Heart right ventricle (tissue), 16 donors: ENCODE results near the gene INPP5A. TPM values are rescaled to one million over a fixed set of nuclear protein-coding genes. Genes with fewer than 3 reads are reported as not detected.

Source experiments
- ATAC-seq, 8 donors: fragments of 200-7000 bp; cut with Tn5 transposase; one replicate each; pipeline ENCODE4 v1.9.1; 2020; ENCODE audit warnings: mild to moderate bottlenecking in 8 of 8, moderate library complexity in 8 of 8, moderate number of reproducible peaks in 1 of 8
- DNase-seq, 2 donors: peaks; one replicate each; pipeline ENCODE4 v3.0.0-alpha.2; 2020
- H3K27ac ChIP-seq, 10 donors: fragments of 200-600 bp; sonication (generic) in 2 of 10; one replicate each; pipeline versions ENCODE4 v1.5.0 to v1.8.0; 2020 to 2022; ENCODE audit warnings: mild to moderate bottlenecking in 3 of 10
- H3K27me3 ChIP-seq, 7 donors: fragments of 200-600 bp; one replicate each; pipeline ENCODE4 v1.8.0; 2021 to 2022; ENCODE audit warnings: mild to moderate bottlenecking in 2 of 7
- H3K36me3 ChIP-seq, 9 donors: fragments of 200-600 bp; sonication (generic) in 1 of 9; one replicate each; pipeline versions ENCODE4 v1.5.0 to v1.8.0; 2020 to 2022; ENCODE audit warnings: mild to moderate bottlenecking in 2 of 9
- H3K4me1 ChIP-seq, 9 donors: fragments of 200-600 bp; sonication (generic) in 1 of 9; one replicate each; pipeline versions ENCODE4 v1.5.0 to v1.8.0; 2020 to 2022; ENCODE audit warnings: mild to moderate bottlenecking in 4 of 9
- H3K4me3 ChIP-seq, 10 donors: fragments of 200-600 bp; sonication (generic) in 2 of 10; one replicate each; pipeline versions ENCODE4 v1.5.0 to v1.8.0; 2020 to 2022; ENCODE audit warnings: mild to moderate bottlenecking in 7 of 10, moderate library complexity in 2 of 10
- H3K9me3 ChIP-seq, 11 donors: fragments of 200-600 bp in 10 of 11; sonication (generic) in 2 of 11; one replicate each; pipeline versions ENCODE4 v1.5.0 to v1.8.0; 2013 to 2022; ENCODE audit warnings: mild to moderate bottlenecking in 2 of 11, control low read depth in 1 of 11, moderate library complexity in 1 of 11
- CTCF ChIP-seq, 9 donors: fragments of 200-600 bp; sonication (generic) in 2 of 9; IDR thresholded peaks; one replicate each; pipeline versions ENCODE4 v1.5.0 to v1.8.0; 2021 to 2022; ENCODE audit warnings: antibody characterized with exemption in 9 of 9, mild to moderate bottlenecking in 5 of 9, moderate library complexity in 1 of 9
- WGBS, 2 donors: extraction: QIAGEN DNeasy Blood & Tissue Kit; methylation state at CpG; one replicate each; pipeline ENCODE4 v1.1.7; 2013; ENCODE audit warnings: inconsistent platforms in 1 of 2; 5-methylcytosine and 5-hydroxymethylcytosine counted together
- intact Hi-C, 10 donors: fragments of 100-400 bp; cut with DNase I; formaldehyde crosslinking; loops; one replicate each; pipeline versions ENCODE4 v1.11.1 to v1.14.2; 2022
- polyA plus RNA-seq, 2 donors: library from polyadenylated mRNA; stranded (reverse); fragments of 200-250 nt; gene quantifications; one replicate each; pipeline ENCODE4 v1.2.3, GENCODE V29; 2013
- total RNA-seq, 10 donors: library from RNA; stranded (reverse); fragmentation: NEBNext Ultra II Directional in 3 of 10; extraction: Animal tissue kit (Norgen Biotek cat#: 25700) in 3 of 10; gene quantifications; one replicate each; pipeline versions ENCODE4 v1.2.1 to v1.2.4, GENCODE V29; 2021 to 2023
- donor health status: Arrhythmogenic right ventricular cardiomyopathy.
- donor health status: ischemic (EF 13 %, LVEDD 7.1; RV severe dilation, severe dysfunction).
- donor health status: healthy with polysubstance abuse.
- donor health status: DM: no; HTN: yes; CAD: no.
- donor health status: DM: no; HTN: no; CAD: no.
- donor health status: ischemic (EF 25% LVEDD 6.9; RV normal size, moderate dysfunction).
- donor health status: ischemic (EF 25% LVEDD 5.7; RV mildly dilated, moderate dysfunction).
- donor health status: healthy.
- donor health status: DM: yes; HTN: yes; CAD: no.
- donor health status: Ischemic cardiomyopathy.
- donor health status: ischemic (EF 35%, LVEDD 5.7; RV mildly dilated, moderate dysfunction).
- donor health status: nonischemic (EF 11% LVEDD 7.7; RV severe dilation, severe dysfunction).
- donor health status: DM: yes; HTN: yes; CAD: no.
- donor health status: PGD.
- donor health status: ischemic (EF 29% LVEDD 5.4; RV normal size, mild dysfunction).
- donor health status: nonischemic (EF 23%, LVEDD 6.1; RV moderate dilation, normal function).

The INPP5A gene
- total and polyA plus RNA-seq, 12 donors, result 30.4 to 122 (median 106) TPM

- 98 to 99% methylated on average over 27 of the region's 27 CpGs for WGBS, 2 donors
- ATAC-seq, result no peak
- no peak overlapping the region for H3K4me3 ChIP-seq
- no peak for DNase-seq
- no peaks in the 10 kb centered on the region for H3K4me1 ChIP-seq
- intact Hi-C loops, result no loop called here
- H3K27me3 ChIP-seq, result no peaks in the 10 kb centered on the region
- no peak for TF ChIP-seq CTCF (IDR thresholded peaks at IDR 0.05)
- no peaks in the 10 kb centered on the region for H3K9me3 ChIP-seq
- peaks cover 0 to 82% (median 21%) of the 10 kb centered on the region in 9 donors for H3K36me3 ChIP-seq
- no peak overlapping the region for H3K27ac ChIP-seq
Measured at GRCh38 chr10:132757171-132757570, 219.6 kb downstream of the INPP5A start.

DNA sequence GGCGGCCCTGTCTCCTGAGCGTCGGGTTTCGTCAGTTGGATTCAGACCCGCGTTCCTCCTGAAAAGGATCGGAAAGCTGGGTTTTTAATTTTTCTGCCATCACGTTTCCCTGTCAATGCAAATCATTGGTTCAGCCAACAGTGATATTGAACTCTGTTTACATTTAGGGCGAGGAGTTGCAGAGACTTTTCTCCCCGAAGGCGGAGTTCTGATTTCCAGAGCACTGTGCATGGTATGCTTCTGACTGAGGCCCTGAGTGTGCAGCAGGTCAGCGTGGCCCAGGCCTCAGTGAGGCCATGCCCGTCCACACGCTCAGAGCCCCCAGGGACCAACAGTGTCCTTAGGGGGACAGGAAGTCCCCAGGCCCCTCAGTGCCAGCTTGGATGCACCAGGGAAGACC lies 221.3 kb downstream of the INPP5A start:
- DNase-seq (no peak), ATAC-seq (no peak)
- no peak overlapping the region for H3K27ac ChIP-seq
- H3K36me3 ChIP-seq, result peaks cover 0 to 74% (median 21%) of the 10 kb centered on the region in 9 donors
- intact Hi-C loops, result no loop called here
- no peaks in the 10 kb centered on the region for H3K4me1 ChIP-seq
- 97% methylated on average over 14 of the region's 14 CpGs for WGBS, 2 donors
- no peaks in the 10 kb centered on the region for H3K9me3 ChIP-seq
- H3K27me3 ChIP-seq, result no peaks in the 10 kb centered on the region
- H3K4me3 ChIP-seq, result no peak overlapping the region
- TF ChIP-seq CTCF (IDR thresholded peaks at IDR 0.05), result no peak

- no peak overlapping the region for H3K4me3 ChIP-seq
- peaks cover 0 to 61% (median 12%) of the 10 kb centered on the region in 9 donors for H3K36me3 ChIP-seq
- no peaks in the 10 kb centered on the region for H3K9me3 ChIP-seq
- intact Hi-C loops, result no loop called here
- WGBS, 2 donors, result 96 to 98% methylated on average over 11 of the region's 11 CpGs
- TF ChIP-seq CTCF (IDR thresholded peaks at IDR 0.05), result no peak
- DNase-seq, result no peak
- no peaks in the 10 kb centered on the region for H3K4me1 ChIP-seq
- no peak for ATAC-seq
- H3K27me3 ChIP-seq, result no peaks in the 10 kb centered on the region
- no peak overlapping the region for H3K27ac ChIP-seq
Measured at GRCh38 chr10:132761395-132762060, 223.9 kb downstream of the INPP5A start.

GRCh38 chr10:132762267-132762666 lies 224.7 kb downstream of the INPP5A start:
- Histone ChIP-seq H3K27ac (no peak overlapping the region), H3K36me3 (peaks cover 0 to 54% (median 9%) of the 10 kb centered on the region in 9 donors), H3K4me3 (no peak overlapping the region), H3K4me1 (no peaks in the 10 kb centered on the region), H3K9me3 (no peaks in the 10 kb centered on the region), H3K27me3 (no peaks in the 10 kb centered on the region)
- intact Hi-C loops, result no loop called here
- ATAC-seq, result no peak
- 87 to 95% methylated on average over 6 of the region's 6 CpGs for WGBS, 2 donors
- TF ChIP-seq CTCF (IDR thresholded peaks at IDR 0.05), result no peak
- no peak for DNase-seq
